Spleen (tissue), 11 donors: ENCODE data around the gene PCBD1. TPM values are rescaled to one million over a fixed set of nuclear protein-coding genes. Genes with fewer than 3 reads are reported as not detected.
A peak's percentile ranks its signal among the peaks of the same experiment; 100 is the strongest.

Source experiments
- DNase-seq: peaks from one replicate; pipeline ENCODE4 v3.0.0-alpha.2; 2020
- H3K27ac ChIP-seq, 8 donors: fragments of 200-600 bp; sonication (generic) in 7 of 8; 1 replicate in 4 of 8; 2 replicates in 4 of 8; pipeline versions ENCODE4 v1.5.0 to v1.8.0; 2016 to 2021; ENCODE audit warnings: inconsistent platforms in 4 of 8, mild to moderate bottlenecking in 4 of 8, moderate library complexity in 1 of 8
- H3K27me3 ChIP-seq, 7 donors: fragments of 200-600 bp; sonication (generic) in 6 of 7; replicated peaks in 1 of 7; 1 replicate in 4 of 7; 2 replicates in 3 of 7; pipeline versions ENCODE4 v1.5.0 to v1.8.0; 2016 to 2021; ENCODE audit warnings: inconsistent platforms in 3 of 7, mild to moderate bottlenecking in 1 of 7
- H3K36me3 ChIP-seq, 6 donors: fragments of 200-600 bp; sonication (generic) in 5 of 6; 1 replicate in 4 of 6; 2 replicates in 2 of 6; pipeline versions ENCODE4 v1.5.0 to v1.8.0; 2016 to 2021; ENCODE audit warnings: inconsistent platforms in 2 of 6
- H3K4me1 ChIP-seq, 6 donors: fragments of 200-600 bp; sonication (generic) in 5 of 6; 1 replicate in 3 of 6; 2 replicates in 3 of 6; pipeline versions ENCODE4 v1.5.0 to v1.8.0; 2016 to 2021; ENCODE audit warnings: inconsistent platforms in 3 of 6
- H3K4me3 ChIP-seq, 8 donors: fragments of 200-600 bp; sonication (generic) in 7 of 8; 1 replicate in 4 of 8; 2 replicates in 4 of 8; pipeline versions ENCODE4 v1.5.0 to v1.8.0; 2016 to 2021; ENCODE audit warnings: inconsistent platforms in 4 of 8, mild to moderate bottlenecking in 4 of 8, moderate library complexity in 2 of 8
- H3K9me3 ChIP-seq, 8 donors: fragments of 200-600 bp; sonication (generic) in 7 of 8; 1 replicate in 4 of 8; 2 replicates in 4 of 8; pipeline versions ENCODE4 v1.5.0 to v1.8.0; 2016 to 2021; ENCODE audit warnings: inconsistent platforms in 4 of 8
- CTCF ChIP-seq, 11 experiments: fragments of 200-600 bp in 7 of 11; fragments of 450-650 bp in 4 of 11; sonication (generic) in 4 of 11; IDR thresholded peaks in 8 of 11; conservative IDR thresholded peaks in 3 of 11; 1 replicate in 7 of 11; 2 replicates in 4 of 11; pipeline versions ENCODE4 v1.4.0 to v1.8.0; 2016 to 2021; ENCODE audit warnings: antibody characterized with exemption in 11 of 11, inconsistent platforms in 4 of 11, mild to moderate bottlenecking in 1 of 11
- POLR2A ChIP-seq, 3 donors: fragments of 450-650 bp; IDR thresholded peaks; one replicate each; pipeline ENCODE4 v1.5.1; 2017; ENCODE audit warnings: antibody characterized with exemption in 3 of 3, mild to moderate bottlenecking in 1 of 3
- POLR2AphosphoS5 ChIP-seq, 3 donors: sonication (generic); formaldehyde crosslinking; IDR thresholded peaks; one replicate each; pipeline ENCODE4 v1.5.1; 2017; ENCODE audit warnings: antibody characterized with exemption in 3 of 3
- whole genome bisulfite sequencing, 5 donors: extraction: QIAGEN DNeasy Blood & Tissue Kit in 3 of 5; methylation state at CpG; one replicate each; pipeline versions ENCODE4 v1.1.5 to v1.1.7; 2013 to 2018; 5-methylcytosine and 5-hydroxymethylcytosine counted together
- intact Hi-C: fragments of 100-400 bp; cut with DNase I; formaldehyde crosslinking; loops from one replicate; pipeline ENCODE4 v1.15.0; 2023; ENCODE audit warnings: low total_unique reads
- polyA plus RNA-seq, 3 donors: library from polyadenylated mRNA; stranded (reverse); fragments of 200-250 nt; gene quantifications; one replicate each; pipeline ENCODE4 v1.2.1, GENCODE V29; 2013
- total RNA-seq, 7 donors: library from RNA; depleted of rRNA in 3 of 7; stranded (reverse); fragments of >200 nt in 3 of 7; fragmentation: NEBNext Ultra II Directional in 4 of 7; extraction: Animal tissue kit (Norgen Biotek cat#: 25700) in 4 of 7; gene quantifications; one replicate each; pipeline versions ENCODE4 v1.1.0 to v1.2.1, GENCODE V29; 2016 to 2021
- donor health status: healthy with polysubstance abuse.
- donor health status: DM: no; HTN: no; CAD: no; lungs with moderate emphysema.
- donor health status: DM: no; HTN: no; CAD: no.
- donor health status: Bipolar disorder and iron deficiency.
- donor health status: healthy.
- donor health status: DM: no; HTN: no; CAD: no.
- donor health status: DM: yes; HTN: yes; CAD: no.

Gene PCBD1
- total and polyA plus RNA-seq, 10 donors, result 24.5 to 45.6 (median 30.7) TPM

- 78 to 86% (median 84%) methylated on average over 14 to 15 of the region's 15 CpGs for whole genome bisulfite sequencing, 5 donors
- Histone ChIP-seq H3K4me3 (no peak overlapping the region), H3K9me3 (no peaks in the 10 kb centered on the region), H3K27me3 (peaks cover 0 to 22% (median 0%) of the 10 kb centered on the region in 7 donors), H3K4me1 (peaks cover 0 to 8% (median 2%) of the 10 kb centered on the region in 6 donors), H3K36me3 (no peaks in the 10 kb centered on the region), H3K27ac (no peak overlapping the region)
- intact Hi-C loops, result no loop called here
- peak; percentile 58 for DNase-seq
- TF ChIP-seq POLR2AphosphoS5 (IDR thresholded peaks at IDR 0.05) (no peak), CTCF (IDR thresholded peaks at IDR 0.05 in 8 of 11, conservative IDR thresholded peaks at IDR 0.05 in 3 of 11) (no peak), POLR2A (IDR thresholded peaks at IDR 0.05) (no peak)
Measured at GRCh38 chr10:70906953-70907636, 18.7 kb upstream of the PCBD1 start.

- H3K9me3 ChIP-seq, result no peaks in the 10 kb centered on the region
- 58 to 84% (median 68%) methylated on average over 5 of the region's 5 CpGs for WGBS, 5 donors
- H3K27ac ChIP-seq, result no peak overlapping the region
- intact Hi-C loops, result no loop called here
- TF ChIP-seq POLR2A (IDR thresholded peaks at IDR 0.05) (no peak), CTCF (IDR thresholded peaks at IDR 0.05 in 8 of 11, conservative IDR thresholded peaks at IDR 0.05 in 3 of 11) (no peak)
- H3K36me3 ChIP-seq, result no peaks in the 10 kb centered on the region
- peak; percentile 49 for DNase-seq
- H3K4me3 ChIP-seq, result no peak overlapping the region
- peaks cover 0 to 8% (median 2%) of the 10 kb centered on the region in 6 donors for H3K4me1 ChIP-seq
- H3K27me3 ChIP-seq, result peaks cover 0 to 27% (median 0%) of the 10 kb centered on the region in 7 donors
Measured at GRCh38 chr10:70906031-70906783, 17.8 kb upstream of the PCBD1 start.

GRCh38 chr10:70905071-70906021 lies 17.0 kb upstream of the PCBD1 start:
- H3K4me3 ChIP-seq, result no peak overlapping the region
- no peaks in the 10 kb centered on the region for H3K36me3 ChIP-seq
- H3K27ac ChIP-seq, result no peak overlapping the region
- intact Hi-C loops, result no loop called here
- H3K27me3 ChIP-seq, result peaks cover 0 to 27% (median 0%) of the 10 kb centered on the region in 7 donors
- WGBS, 5 donors, result 78 to 87% (median 80%) methylated on average over 23 to 27 of the region's 27 CpGs
- TF ChIP-seq POLR2A (IDR thresholded peaks at IDR 0.05) (no peak), CTCF (IDR thresholded peaks at IDR 0.05 in 8 of 11, conservative IDR thresholded peaks at IDR 0.05 in 3 of 11) (no peak), POLR2AphosphoS5 (IDR thresholded peaks at IDR 0.05) (no peak)
- peak; percentile 74 for DNase-seq
- H3K4me1 ChIP-seq, result peaks cover 0 to 8% (median 2%) of the 10 kb centered on the region in 6 donors
- no peaks in the 10 kb centered on the region for H3K9me3 ChIP-seq
